Ovary (tissue), 9 donors: Measurements from ENCODE around the gene LCE4A. TPM values are rescaled to one million over a fixed set of nuclear protein-coding genes. Genes with fewer than 3 reads are reported as not detected.

Source experiments
- DNase-seq, 5 donors: peaks; one replicate each; pipeline ENCODE4 v3.0.0-alpha.2; 2019 to 2020
- H3K27ac ChIP-seq, 2 donors: fragments of 200-600 bp; one replicate each; pipeline versions ENCODE4 v1.5.1 to v1.8.0; 2019 to 2022
- H3K27me3 ChIP-seq: fragments of 200-600 bp; one replicate; pipeline ENCODE4 v1.8.0; 2022
- H3K36me3 ChIP-seq: fragments of 200-600 bp; sonication (generic); one replicate; pipeline ENCODE4 v1.5.1; 2019
- H3K4me1 ChIP-seq: one replicate; pipeline ENCODE4 v1.8.1; 2013; ENCODE audit warnings: mild to moderate bottlenecking, moderate library complexity; ENCODE audit not compliant: insufficient read depth
- H3K4me3 ChIP-seq: fragments of 200-600 bp; sonication (generic); one replicate; pipeline ENCODE4 v1.5.1; 2017
- H3K9me3 ChIP-seq, 2 donors: fragments of 200-600 bp in 1 of 2; sonication (generic) in 1 of 2; one replicate each; pipeline versions ENCODE4 v1.5.1 to v1.8.1; 2013 to 2019; ENCODE audit warnings: mild to moderate bottlenecking in 1 of 2, moderate library complexity in 1 of 2
- EP300 ChIP-seq: sonication (generic); formaldehyde crosslinking; IDR thresholded peaks from one replicate; pipeline ENCODE4 v1.6.1; 2017; ENCODE audit warnings: antibody characterized with exemption
- POLR2A ChIP-seq: fragments of 450-650 bp; IDR thresholded peaks from one replicate; pipeline ENCODE4 v1.6.1; 2017; ENCODE audit warnings: antibody characterized with exemption, mild to moderate bottlenecking, moderate library complexity
- WGBS, 3 donors: extraction: QIAGEN DNeasy Blood & Tissue Kit in 1 of 3; methylation state at CpG; one replicate each; pipeline versions ENCODE4 v1.1.5 to v1.1.7; 2013 to 2017; 5-methylcytosine and 5-hydroxymethylcytosine counted together
- intact Hi-C, 4 donors: fragments of 100-400 bp; cut with DNase I; formaldehyde crosslinking; loops; one replicate each; pipeline versions ENCODE4 v1.11.0 to v1.15.1; 2022 to 2023
- polyA plus RNA-seq, 2 donors: library from polyadenylated mRNA; stranded (reverse); fragments of 200-250 nt in 1 of 2; fragments of 350-450 nt in 1 of 2; fragmentation: Illumina TruSeq in 1 of 2; extraction: RNeasy Lipid Tissue Mini Kit (QIAGEN cat#74804) in 1 of 2; gene quantifications; one replicate each; pipeline ENCODE4 v1.2.3, GENCODE V29; 2013 to 2014
- total RNA-seq, 7 donors: library from RNA; depleted of rRNA in 2 of 7; stranded (reverse); fragments of >200 nt in 2 of 7; fragmentation: NEBNext Ultra II Directional in 3 of 7; extraction: Animal tissue kit (Norgen Biotek cat#: 25700) in 3 of 7; gene quantifications; one replicate each; pipeline versions ENCODE4 v1.1.0 to v1.2.4, GENCODE V29; 2016 to 2023
- TF ChIP-seq, protein P1 (sequence below), 3 donors: fragments of 450-650 bp in 2 of 3; fragments of 200-600 bp in 1 of 3; IDR thresholded peaks; one replicate each; pipeline versions ENCODE4 v1.5.1 to v1.8.0; 2016 to 2022; ENCODE audit warnings: antibody characterized with exemption in 3 of 3, mild to moderate bottlenecking in 1 of 3
- donor health status: DM: no; HTN: no; CAD: no; lungs with moderate emphysema.
- donor health status: DM: no; HTN: no; CAD: no.
- donor health status: Bipolar disorder and iron deficiency.
- donor health status: DM: yes; HTN: yes; CAD: no.
- donor health status: DM: no; HTN: no; CAD: no.
- donor health status: DM: yes; HTN: yes; CAD: no.

Gene LCE4A
- total and polyA plus RNA-seq, 9 donors, result not detected

DNA sequence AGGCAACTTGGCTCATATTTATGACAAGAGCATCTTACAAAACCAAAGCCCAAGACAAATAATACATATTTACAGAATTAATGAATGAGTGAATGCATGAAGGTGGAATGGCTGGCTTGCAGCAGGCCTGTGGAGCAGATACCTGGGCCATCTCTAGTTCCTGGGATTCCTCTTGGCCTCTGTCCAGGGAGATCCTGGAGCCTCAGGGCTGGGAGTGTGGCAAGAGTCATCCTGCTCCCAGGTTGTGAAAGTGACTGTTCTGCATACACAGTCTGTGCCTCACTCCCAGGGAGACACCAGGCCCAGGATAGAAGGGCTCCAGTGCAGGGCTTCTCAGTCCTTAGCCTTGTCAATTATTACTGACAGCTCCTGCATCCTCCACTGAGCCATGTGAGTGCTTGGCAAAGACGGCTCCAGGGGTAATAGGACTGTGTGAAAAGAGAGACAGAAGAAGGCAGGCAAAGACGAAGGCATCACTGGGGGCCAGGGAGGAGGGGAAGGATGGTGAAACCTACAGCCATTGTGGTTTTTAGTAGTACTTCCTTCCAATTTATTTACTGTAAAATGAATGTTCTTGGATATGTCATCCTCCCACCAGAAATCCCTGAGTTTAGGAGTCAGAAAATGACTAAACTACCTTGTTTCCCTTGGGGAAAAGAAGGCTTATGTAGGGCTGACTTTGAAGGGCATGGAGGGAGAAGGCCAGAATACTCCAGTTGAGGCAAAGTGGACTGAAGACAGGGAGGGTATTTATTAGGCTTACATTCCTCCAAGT, 35.6 kb downstream of the LCE4A start:
- Histone ChIP-seq H3K27me3 (no peaks in the 10 kb centered on the region), H3K27ac (no peak overlapping the region), H3K36me3 (no peaks in the 10 kb centered on the region), H3K9me3 (no peaks in the 10 kb centered on the region), H3K4me1 (no peaks in the 10 kb centered on the region), H3K4me3 (no peak overlapping the region)
- intact Hi-C loops, result no loop called here
- WGBS, 3 donors, result 74 to 90% (median 80%) methylated on average over 2 of the region's 2 CpGs
- no peak for DNase-seq
- TF ChIP-seq EP300, result no peak
- TF ChIP-seq POLR2A, result no peak
- TF ChIP-seq, protein P1, sequence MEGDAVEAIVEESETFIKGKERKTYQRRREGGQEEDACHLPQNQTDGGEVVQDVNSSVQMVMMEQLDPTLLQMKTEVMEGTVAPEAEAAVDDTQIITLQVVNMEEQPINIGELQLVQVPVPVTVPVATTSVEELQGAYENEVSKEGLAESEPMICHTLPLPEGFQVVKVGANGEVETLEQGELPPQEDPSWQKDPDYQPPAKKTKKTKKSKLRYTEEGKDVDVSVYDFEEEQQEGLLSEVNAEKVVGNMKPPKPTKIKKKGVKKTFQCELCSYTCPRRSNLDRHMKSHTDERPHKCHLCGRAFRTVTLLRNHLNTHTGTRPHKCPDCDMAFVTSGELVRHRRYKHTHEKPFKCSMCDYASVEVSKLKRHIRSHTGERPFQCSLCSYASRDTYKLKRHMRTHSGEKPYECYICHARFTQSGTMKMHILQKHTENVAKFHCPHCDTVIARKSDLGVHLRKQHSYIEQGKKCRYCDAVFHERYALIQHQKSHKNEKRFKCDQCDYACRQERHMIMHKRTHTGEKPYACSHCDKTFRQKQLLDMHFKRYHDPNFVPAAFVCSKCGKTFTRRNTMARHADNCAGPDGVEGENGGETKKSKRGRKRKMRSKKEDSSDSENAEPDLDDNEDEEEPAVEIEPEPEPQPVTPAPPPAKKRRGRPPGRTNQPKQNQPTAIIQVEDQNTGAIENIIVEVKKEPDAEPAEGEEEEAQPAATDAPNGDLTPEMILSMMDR (IDR thresholded peaks at IDR 0.05), result no peak

DNA sequence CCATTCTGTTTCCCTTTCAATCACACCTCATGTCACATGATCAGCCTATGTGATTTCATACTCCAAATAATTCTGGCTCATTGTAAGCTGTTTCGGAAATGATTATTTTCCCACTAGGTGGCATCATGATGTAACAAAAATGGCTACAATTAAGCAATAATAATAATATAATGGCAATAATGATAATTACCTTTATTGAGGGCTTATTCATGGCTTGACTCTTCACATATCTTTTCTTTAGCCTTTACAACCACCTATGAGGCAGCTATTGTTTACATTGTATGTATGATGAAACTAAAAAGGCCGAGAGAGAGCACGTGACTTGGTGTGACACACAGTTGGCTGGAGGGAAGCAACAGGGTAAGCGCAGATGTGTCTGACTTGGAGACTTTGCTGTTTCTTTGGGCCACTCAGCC, 37.3 kb downstream of the LCE4A start:
- H3K4me3 ChIP-seq, result no peak overlapping the region
- H3K4me1 ChIP-seq, result no peaks in the 10 kb centered on the region
- no peaks in the 10 kb centered on the region for H3K9me3 ChIP-seq
- WGBS, 3 donors, result 70 to 73% (median 73%) methylated on average over 4 of the region's 4 CpGs
- intact Hi-C loops, result no loop called here
- no peak overlapping the region for H3K27ac ChIP-seq
- no peaks in the 10 kb centered on the region for H3K36me3 ChIP-seq
- no peaks in the 10 kb centered on the region for H3K27me3 ChIP-seq
- no peak for TF ChIP-seq EP300
- DNase-seq, result no peak

DNA sequence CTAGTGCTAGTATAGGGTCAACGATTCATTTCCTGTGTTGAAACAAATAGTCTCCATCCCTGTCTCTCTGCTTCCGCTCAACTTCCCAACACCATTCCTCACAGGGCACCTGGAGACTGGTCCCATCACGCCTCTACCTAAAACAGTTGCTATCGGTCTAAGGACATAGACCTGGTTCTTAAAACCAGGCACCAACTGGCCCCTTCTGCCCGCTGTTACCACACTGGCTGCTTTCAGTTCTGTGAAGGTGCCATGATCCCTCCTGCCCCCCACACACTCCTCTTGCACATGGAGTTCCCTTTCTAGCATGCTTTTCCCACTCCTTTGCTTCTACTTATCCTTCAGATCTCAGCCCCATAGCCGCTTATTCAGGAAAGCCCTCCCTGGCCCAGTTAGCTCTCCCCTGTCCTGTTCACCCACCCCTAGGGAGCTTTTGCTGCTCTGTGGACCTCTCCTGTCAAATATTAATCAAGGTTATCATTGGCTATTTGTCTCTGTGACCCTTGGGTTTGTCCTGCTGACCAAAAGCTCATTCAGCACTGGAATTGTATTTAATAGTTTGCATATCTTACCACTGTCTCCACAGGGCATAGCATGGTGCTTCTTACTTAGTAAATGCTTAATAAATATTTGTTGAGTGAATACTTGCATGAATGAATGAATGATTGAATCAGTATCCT, 37.9 kb downstream of the LCE4A start:
- 90 to 95% (median 94%) methylated on average over 6 of the region's 6 CpGs for WGBS, 3 donors
- H3K27ac ChIP-seq, result no peak overlapping the region
- intact Hi-C loops, result no loop called here
- no peaks in the 10 kb centered on the region for H3K4me1 ChIP-seq
- no peak for DNase-seq
- H3K4me3 ChIP-seq, result no peak overlapping the region
- no peaks in the 10 kb centered on the region for H3K9me3 ChIP-seq
- H3K36me3 ChIP-seq, result no peaks in the 10 kb centered on the region
- no peaks in the 10 kb centered on the region for H3K27me3 ChIP-seq
- TF ChIP-seq, protein P1 (IDR thresholded peaks at IDR 0.05), result no peak

DNA sequence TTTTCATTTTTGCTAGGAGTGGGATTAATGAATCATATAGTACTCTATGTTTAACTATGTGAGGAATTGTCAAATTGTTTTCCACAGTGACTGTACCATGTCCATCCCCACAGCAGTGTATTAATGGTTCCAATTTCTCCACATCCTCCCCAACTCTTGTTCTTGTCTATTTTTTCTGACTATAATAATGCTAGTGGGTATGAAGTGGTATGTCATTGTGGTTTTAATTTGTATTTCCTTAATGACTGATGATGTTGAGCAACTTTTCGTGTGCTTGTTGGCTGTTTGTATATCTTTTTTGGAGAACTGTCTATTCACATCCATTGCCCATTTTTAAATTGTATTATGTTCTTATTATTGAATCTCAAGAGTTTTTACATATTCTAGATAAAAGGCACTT, 39.9 kb downstream of the LCE4A start:
- Histone ChIP-seq H3K27me3 (no peaks in the 10 kb centered on the region), H3K27ac (no peak overlapping the region), H3K4me1 (no peaks in the 10 kb centered on the region), H3K4me3 (no peak overlapping the region), H3K36me3 (no peaks in the 10 kb centered on the region), H3K9me3 (no peaks in the 10 kb centered on the region)
- TF ChIP-seq POLR2A, result no peak
- TF ChIP-seq, protein P1 (IDR thresholded peaks at IDR 0.05), result no peak
- no peak for TF ChIP-seq EP300
- intact Hi-C loops, result no loop called here
- no peak for DNase-seq
- WGBS, 3 donors, result 52 to 69% (median 59%) methylated on average over 1 of the region's 1 CpG

DNA sequence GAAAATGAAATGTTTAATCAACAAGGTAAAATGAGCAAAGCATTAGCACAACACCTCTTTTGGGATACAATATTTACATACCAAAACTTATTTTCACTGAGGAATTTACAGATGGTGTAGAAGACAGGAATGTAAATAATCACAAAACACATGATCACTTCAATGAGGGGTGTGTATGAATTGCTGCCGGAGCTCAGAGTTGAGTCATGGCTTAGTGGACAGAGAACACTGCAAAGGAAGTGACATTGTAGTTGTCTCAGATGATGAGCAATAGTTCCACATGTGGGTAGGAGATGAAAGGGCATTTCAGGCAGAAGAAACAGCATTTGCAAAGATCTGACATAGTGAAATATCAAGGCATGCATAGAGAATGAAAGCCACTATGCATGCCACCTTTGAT, 44.3 kb downstream of the LCE4A start:
- intact Hi-C loops, result no loop called here
- WGBS, 3 donors, result 4 to 26% (median 5%) methylated on average over 1 of the region's 1 CpG

More for the DNA sequence above, 44.3 kb downstream of the LCE4A start:
- no peaks in the 10 kb centered on the region for H3K27me3 ChIP-seq
- H3K9me3 ChIP-seq, result no peaks in the 10 kb centered on the region
- H3K27ac ChIP-seq, result no peak overlapping the region
- TF ChIP-seq EP300 (no peak), POLR2A (no peak)
- TF ChIP-seq, protein P1 (IDR thresholded peaks at IDR 0.05), result no peak
- DNase-seq, result no peak
- H3K36me3 ChIP-seq, result no peaks in the 10 kb centered on the region
- no peak overlapping the region for H3K4me3 ChIP-seq
- H3K4me1 ChIP-seq, result no peaks in the 10 kb centered on the region
